ENCODE data around the gene HMCN2.

The HMCN2 gene

GRCh38 chr9:130429831-130430230, 164.3 kb downstream of the HMCN2 start:
- no peak overlapping the region for H3K4me3 ChIP-seq (ENCODE audit: control insufficient read depth, low read depth, low read length)
- TF ChIP-seq CTCF (conservative IDR thresholded peaks at IDR 0.05; ENCODE audit: control insufficient read depth, insufficient read depth, low read depth, low read length) = no peak
- no peak for DNase-seq (ENCODE audit: low read depth)

- no peak overlapping the region for H3K4me3 ChIP-seq (ENCODE audit: control insufficient read depth, low read depth, low read length)
- DNase-seq (ENCODE audit: low read depth) = no peak
Measured at GRCh38 chr9:130430232-130430631, 164.7 kb downstream of the HMCN2 start.

GRCh38 chr9:130430734-130431535, 165.4 kb downstream of the HMCN2 start:
- no peak for TF ChIP-seq CTCF (conservative IDR thresholded peaks at IDR 0.05; ENCODE audit: control insufficient read depth, insufficient read depth, low read depth, low read length)
- DNase-seq (ENCODE audit: low read depth) = no peak
- no peak overlapping the region for H3K4me3 ChIP-seq (ENCODE audit: control insufficient read depth, low read depth, low read length)

More at GRCh38 chr9:130430232-130430631, 164.7 kb downstream of the HMCN2 start:
- TF ChIP-seq CTCF (conservative IDR thresholded peaks at IDR 0.05; ENCODE audit: control insufficient read depth, insufficient read depth, low read depth, low read length) = no peak

- no peak overlapping the region for H3K4me3 ChIP-seq (ENCODE audit: control insufficient read depth, low read depth, low read length)
- TF ChIP-seq CTCF (conservative IDR thresholded peaks at IDR 0.05; ENCODE audit: control insufficient read depth, insufficient read depth, low read depth, low read length) = no peak
- DNase-seq (ENCODE audit: low read depth) = no peak
Measured at GRCh38 chr9:130431536-130432303, 166.2 kb downstream of the HMCN2 start.

- no peak overlapping the region for H3K4me3 ChIP-seq (ENCODE audit: control insufficient read depth, low read depth, low read length)
- TF ChIP-seq CTCF (conservative IDR thresholded peaks at IDR 0.05; ENCODE audit: control insufficient read depth, insufficient read depth, low read depth, low read length) = no peak
- no peak for DNase-seq (ENCODE audit: low read depth)
Measured at GRCh38 chr9:130432362-130432761, 166.8 kb downstream of the HMCN2 start.

GRCh38 chr9:130432796-130433167, 167.2 kb downstream of the HMCN2 start:
- no peak for TF ChIP-seq CTCF (conservative IDR thresholded peaks at IDR 0.05; ENCODE audit: control insufficient read depth, insufficient read depth, low read depth, low read length)
- DNase-seq (ENCODE audit: low read depth) = no peak
- H3K4me3 ChIP-seq (ENCODE audit: control insufficient read depth, low read depth, low read length) = no peak overlapping the region

All from fibroblast of mammary gland (primary cell).